GM12873 (cell line): ENCODE data around the gene UBASH3A.

Source experiments
- TF ChIP-seq, protein P1 (sequence below): IDR thresholded peaks from 2 replicates; pipeline ENCODE4 v1.5.1; 2012; ENCODE audit warnings: low read depth, mild to moderate bottlenecking, moderate library complexity, low read length, control low read depth; ENCODE audit not compliant: insufficient read depth; ENCODE audit errors: missing control alignments

Gene UBASH3A

GRCh38 chr21:42381347-42381984 lies 22.2 kb upstream of the UBASH3A start:
- TF ChIP-seq, protein P1, sequence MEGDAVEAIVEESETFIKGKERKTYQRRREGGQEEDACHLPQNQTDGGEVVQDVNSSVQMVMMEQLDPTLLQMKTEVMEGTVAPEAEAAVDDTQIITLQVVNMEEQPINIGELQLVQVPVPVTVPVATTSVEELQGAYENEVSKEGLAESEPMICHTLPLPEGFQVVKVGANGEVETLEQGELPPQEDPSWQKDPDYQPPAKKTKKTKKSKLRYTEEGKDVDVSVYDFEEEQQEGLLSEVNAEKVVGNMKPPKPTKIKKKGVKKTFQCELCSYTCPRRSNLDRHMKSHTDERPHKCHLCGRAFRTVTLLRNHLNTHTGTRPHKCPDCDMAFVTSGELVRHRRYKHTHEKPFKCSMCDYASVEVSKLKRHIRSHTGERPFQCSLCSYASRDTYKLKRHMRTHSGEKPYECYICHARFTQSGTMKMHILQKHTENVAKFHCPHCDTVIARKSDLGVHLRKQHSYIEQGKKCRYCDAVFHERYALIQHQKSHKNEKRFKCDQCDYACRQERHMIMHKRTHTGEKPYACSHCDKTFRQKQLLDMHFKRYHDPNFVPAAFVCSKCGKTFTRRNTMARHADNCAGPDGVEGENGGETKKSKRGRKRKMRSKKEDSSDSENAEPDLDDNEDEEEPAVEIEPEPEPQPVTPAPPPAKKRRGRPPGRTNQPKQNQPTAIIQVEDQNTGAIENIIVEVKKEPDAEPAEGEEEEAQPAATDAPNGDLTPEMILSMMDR = peak; percentile 81

- TF ChIP-seq, protein P1 = no peak
Observed at GRCh38 chr21:42382915-42383314, 20.8 kb upstream of the UBASH3A start.

DNA sequence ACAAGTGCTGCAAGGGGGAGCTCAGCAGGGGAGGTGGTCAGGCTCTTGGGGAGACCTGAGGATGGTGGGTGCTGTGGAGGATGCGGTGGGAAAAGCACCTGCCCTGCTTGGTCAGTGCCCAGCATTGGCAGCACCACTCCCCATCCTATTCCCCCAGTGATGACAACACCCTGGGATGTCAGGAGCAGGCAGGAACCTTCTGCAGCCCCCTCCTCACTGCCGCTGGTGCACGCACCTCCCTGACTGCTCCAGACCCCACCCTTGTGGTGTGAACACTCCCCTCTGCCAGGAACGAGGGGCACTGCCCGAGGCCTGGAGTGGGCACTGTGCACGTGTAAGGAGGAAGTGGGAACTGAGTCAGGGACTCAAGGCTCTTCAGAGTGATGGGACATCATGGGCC lies 20.4 kb upstream of the UBASH3A start:
- TF ChIP-seq, protein P1 = no peak

- TF ChIP-seq, protein P1 = peak; percentile 10
Observed at GRCh38 chr21:42384156-42384945, 19.4 kb upstream of the UBASH3A start.

DNA sequence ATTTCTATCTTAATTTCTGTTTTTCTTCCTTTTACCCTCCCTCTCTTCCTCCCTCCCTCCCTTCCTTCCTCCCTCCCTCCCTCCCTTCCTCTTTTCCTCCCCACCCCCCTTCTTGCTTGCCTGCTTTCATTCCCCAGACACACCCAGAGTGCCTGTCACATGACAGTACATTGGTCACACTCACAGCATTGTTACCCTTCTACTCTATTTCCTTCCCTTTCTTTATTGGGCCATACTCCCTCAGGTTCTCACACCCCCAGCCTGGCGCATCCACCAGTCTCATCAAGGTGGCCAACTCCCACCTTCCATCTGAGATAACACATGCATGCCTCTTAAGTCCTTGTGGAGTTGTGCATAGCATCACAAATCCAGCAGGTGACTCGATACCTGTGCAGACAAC lies 18.7 kb upstream of the UBASH3A start:
- TF ChIP-seq, protein P1 = no peak

- TF ChIP-seq, protein P1 = no peak
Observed at GRCh38 chr21:42385619-42386018, 18.1 kb upstream of the UBASH3A start.

DNA sequence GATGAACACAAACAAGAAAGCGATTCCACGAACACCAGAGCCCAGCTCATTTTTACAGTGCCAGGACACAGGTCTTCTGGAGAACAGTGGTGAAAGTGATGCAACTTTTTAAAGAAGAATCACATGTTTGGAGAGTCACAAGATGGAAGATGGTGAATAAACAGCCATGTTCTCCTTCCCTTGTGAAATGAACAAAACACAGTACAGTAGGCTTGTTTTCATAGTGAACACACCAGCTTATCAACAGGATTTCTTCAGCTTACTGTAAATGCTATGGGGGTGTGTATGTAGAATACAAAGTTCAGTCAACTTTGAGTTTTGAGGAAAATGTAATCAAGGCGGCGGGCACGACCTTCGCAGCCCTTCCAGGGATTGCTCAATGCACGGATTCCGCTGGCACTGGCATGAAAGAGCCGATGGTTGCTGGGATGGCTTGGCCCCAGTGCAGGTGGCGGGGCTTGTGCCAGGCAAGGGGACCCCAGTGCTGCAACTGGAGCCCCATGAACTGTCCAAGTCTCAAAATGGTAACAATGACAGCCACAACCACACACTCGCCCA lies 17.6 kb upstream of the UBASH3A start:
- TF ChIP-seq, protein P1 = no peak
